ENCODE results near the gene GRIN2A. TPM values are rescaled to one million over a fixed set of nuclear protein-coding genes. Genes with fewer than 3 reads are reported as not detected.

The GRIN2A gene
- polyA plus RNA-seq, 5 donors: 0.10 to 0.94 (median 0.32) TPM

- DNase-seq: no peak
Observed at GRCh38 chr16:10033556-10033955, 148.7 kb downstream of the GRIN2A start.

DNA sequence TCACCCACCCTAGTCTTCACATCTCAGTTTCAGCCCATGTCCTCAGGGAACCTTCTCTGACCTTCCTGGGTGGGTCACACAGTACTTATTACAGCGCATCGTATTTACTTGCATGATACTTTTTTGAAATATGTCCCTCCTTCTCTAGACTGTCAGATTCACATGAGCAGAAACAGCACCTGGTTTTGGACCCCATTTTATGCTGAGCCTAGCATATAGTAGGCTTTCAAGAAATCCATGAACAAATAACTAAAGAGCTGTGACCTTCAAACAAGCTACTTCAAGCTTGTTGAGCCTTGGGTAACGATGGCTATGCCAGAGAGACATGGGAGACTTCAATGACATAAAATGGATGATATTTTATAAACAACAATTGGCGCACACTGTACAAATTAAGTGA, 150.3 kb downstream of the GRIN2A start:
- DNase-seq: no peak

DNA sequence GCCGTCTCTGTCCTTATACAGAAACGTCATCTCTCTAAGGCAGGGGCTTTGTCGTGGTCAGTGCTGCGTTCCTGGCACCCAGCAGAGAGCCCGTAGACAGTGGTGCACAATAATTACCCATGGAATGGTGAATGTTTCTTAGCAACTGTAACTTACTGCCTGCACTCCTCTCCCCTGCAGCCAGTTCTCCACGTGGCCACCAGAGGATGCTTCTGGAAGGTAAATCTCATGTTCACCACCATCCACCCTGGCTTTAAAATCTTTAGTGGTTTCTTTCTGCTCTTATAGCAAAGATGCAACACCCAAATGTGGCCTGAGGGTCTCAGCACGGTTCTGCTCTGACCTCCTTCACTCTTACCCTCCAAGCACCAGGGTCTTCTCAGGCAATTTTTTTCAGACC, 150.8 kb downstream of the GRIN2A start:
- DNase-seq: no peak

DNA sequence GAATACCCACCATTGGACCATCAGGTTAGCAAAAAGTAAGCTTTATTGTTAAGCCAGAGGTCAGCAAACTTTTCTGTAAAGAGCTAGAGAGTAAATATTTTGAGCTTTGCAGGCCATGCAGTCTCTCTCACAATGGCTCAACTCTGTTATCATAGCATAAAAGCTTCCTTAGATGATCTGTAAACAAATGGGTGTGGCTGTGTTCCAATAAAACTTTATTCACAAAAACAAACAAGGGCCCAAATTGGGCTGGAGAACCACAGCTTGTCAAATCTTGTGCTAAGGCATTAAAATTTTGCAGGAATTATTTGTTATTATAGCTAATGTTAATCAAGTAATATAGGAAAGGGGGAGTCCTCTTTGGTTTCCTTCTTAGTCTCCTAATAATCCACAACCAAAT, 153.6 kb downstream of the GRIN2A start:
- no peak for DNase-seq

DNA sequence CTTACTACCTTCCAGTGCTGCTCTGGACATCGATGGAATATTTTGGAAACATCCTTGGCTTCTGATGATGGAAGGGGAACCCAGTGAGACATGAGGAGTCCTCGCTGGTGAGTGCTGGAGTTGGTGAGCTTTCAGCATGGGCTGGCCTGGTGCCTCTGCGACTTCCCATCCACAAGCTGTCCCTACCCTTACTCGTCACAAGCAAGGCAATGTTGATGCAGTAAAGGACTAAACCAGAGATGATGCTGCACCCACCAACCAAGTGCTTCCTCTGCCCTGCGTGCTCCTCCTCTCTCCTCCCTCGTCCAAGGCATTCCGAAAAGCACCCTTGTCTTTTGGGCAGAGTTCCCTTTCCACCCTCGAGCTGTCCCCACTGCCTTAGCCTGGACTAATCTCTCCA, 154.7 kb downstream of the GRIN2A start:
- DNase-seq: no peak

DNA sequence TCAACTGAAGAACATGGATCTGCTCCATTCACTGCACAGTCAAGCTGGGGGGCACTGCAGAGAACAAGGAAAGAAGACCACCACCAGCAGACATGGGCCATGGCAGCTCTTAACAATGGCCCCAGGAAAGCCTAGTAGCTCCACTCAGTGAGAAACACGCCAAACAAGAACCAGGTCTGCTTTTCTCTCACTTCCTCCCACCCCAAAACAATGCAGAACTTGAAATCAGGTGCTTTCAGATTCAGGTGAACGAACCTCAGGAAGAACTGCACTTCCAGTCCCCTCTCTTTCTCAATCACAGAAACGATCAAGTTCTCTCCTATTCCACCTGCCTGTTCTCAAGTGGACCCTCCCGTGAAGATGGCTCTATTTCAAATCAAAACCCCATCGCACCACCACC, 155.6 kb downstream of the GRIN2A start:
- no peak for DNase-seq

- no peak for DNase-seq
Observed at GRCh38 chr16:10022098-10022497, 160.1 kb downstream of the GRIN2A start.

DNA sequence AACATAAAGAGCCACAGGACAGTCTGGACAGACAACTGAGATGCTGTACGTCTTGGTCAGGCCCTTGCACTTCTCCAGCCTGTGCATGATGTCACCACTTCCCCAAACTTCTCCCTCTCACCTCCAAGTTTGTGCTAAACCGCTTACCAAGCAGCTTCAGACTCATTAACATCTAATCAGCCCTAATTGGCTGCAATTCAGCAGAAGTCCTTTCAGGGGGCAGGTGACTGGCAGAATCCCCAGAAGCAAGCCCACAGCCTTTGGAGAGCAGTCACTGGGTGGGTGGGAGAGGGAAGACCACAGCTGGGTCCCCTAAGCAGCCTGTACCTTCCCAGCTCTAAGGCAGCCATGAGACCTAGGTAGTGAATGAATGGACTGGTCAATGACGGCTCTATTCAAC, 161.4 kb downstream of the GRIN2A start:
- DNase-seq: no peak

GRCh38 chr16:10016752-10017151, 165.5 kb downstream of the GRIN2A start:
- no peak for DNase-seq

DNA sequence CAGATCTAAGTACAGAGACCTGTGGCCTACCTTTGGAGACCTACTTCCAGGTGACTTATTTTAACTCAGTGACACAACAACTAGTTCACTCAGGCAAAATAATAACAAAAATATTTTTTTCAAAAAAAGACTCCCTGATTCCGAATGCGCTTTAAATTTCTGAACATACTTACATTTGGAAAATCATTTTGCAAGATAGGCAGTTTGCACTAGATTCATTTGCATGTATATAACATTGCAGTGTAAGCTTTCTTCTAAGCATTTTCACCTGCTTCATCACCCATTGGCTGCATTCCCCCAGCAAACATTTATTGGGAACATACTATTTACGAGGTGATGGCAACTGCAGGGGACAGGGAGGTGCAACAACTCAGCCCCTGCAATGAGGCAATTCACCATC, 166.8 kb downstream of the GRIN2A start:
- DNase-seq: no peak

DNA sequence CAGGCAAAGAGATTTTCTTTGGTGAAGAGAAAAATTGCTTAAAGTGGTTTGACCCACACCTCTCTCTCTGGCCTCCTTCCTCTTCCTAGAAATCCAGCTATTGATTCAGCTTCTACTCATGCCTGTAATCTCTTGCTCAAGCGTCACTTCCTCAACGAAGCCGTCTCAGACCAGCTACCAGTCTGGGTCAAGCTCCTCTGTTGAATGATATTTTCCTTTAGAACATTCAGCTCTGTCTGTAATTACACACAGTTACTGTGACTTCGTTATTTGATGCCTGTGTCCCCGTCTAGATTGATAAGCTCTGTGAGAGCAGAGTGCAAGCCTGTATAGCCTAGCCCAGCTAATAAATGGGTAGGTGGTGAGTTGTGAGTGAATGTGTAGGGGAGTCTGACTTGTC, 168.5 kb downstream of the GRIN2A start:
- no peak for DNase-seq

GRCh38 chr16:10013364-10013763, 168.9 kb downstream of the GRIN2A start:
- no peak for DNase-seq

GRCh38 chr16:10009684-10010083, 172.5 kb downstream of the GRIN2A start:
- no peak for DNase-seq

- DNase-seq: no peak
Observed at GRCh38 chr16:10003486-10003885, 178.7 kb downstream of the GRIN2A start.

DNA sequence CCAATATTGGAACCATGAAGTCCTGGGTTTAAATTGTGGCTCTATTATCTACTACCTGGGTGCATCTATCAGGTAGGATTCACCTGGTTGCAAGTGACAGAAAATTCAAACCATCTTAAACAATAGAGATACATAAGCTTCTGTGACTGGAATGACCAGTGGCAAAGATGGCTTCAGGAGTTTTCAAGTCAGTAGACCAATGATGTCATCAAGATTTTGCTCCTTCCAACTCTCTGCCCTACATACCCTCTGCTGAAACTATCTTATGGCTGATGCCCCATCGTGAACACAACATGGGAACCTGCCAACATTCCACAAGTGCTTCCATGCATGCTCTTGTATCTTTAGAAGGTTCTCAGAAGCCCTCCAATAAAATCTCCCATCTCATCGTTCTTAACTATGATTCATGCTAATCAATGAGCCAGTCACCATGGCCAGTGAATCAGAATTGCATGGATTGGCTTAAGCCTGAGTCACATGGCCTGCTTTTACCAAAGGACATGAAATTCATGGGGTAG, 180.9 kb downstream of the GRIN2A start:
- no peak for DNase-seq

DNA sequence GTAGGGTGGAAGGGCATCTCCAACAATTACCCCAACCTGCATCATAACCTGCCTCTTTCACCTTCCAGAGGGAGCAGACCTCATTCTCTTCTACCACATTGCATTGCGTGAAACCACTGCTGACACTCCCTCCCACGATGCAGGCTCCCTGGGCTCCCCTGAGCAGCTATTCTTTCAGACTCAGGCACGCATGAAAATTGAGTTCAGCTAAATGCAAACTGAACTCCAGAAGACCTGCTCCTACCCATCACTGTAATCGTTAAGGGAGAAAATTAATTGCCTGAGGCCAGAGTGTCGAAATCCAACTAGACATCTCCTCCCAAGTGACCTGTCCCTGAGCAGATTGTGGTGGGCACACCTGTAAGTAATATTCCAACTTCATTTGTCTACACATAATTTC, 186.0 kb downstream of the GRIN2A start:
- no peak for DNase-seq

DNA sequence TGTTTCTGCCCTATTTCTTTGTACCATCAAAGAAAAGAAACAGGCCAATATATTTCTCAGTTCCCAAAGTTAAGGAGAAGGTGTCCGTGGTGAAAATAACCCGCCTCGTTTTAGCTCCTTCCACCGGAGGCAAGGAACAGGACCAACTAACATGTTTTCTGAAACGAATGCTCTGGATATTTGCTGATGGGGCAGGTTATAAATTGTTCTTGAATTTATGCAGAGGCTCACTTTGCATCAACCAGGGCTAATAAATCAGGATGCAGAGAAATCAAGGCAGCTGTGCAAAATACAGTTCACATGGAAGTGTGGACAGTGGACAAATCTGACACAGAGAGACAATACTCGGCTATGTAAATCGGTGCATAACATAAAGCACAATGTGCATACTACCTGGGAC, 189.8 kb downstream of the GRIN2A start:
- DNase-seq: no peak

DNA sequence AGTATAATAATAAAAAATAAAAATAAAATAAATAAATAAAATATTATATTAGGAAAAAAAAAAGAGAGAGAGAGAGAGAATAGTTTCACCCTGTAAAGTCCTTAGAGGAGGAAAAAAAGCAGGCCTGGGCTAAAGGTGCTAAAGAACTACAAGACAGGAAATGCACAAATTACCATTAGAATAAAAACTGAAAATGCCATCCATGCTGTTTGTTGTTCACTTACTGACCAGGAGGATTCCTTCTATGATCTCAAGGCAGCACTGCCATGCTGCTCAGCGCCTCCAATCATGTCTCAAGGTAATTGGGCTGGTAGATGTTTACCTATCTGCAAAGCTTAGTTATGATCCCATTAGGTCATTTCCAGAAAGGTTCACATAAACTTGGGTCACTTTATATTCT, 201.2 kb downstream of the GRIN2A start:
- DNase-seq: no peak

DNA sequence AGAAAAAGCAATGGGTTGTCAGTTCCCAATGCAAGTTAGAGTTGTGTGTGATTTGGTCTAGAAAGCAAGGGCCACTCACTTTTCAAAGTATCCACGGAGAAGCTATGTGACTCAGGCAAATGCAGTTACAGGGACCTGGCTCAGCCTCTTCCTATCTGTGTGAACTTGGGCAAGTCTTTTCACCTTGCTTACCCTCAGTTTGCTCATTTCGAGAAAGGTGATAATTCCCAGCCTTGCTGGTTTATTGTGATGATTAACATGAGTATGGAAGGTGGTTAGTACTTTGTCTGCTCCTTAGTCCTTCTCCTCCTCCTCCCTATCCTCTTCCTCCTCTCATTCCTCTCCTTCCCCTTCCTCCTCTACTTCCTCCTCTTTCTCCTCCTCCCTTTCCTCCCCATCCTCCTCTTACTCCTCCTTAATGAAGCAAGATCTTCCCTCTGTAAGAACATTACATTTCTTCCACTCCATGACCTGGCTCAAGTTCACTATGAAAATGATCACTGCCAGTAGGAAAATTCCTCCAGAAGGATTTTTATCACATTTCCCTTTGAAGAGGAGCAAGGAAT, 204.0 kb downstream of the GRIN2A start:
- no peak for DNase-seq

- DNase-seq: peak in 1 of 2 donors; percentile 2
Observed at GRCh38 chr16:9977333-9977897, 204.8 kb downstream of the GRIN2A start.

GRCh38 chr16:9976601-9977000, 205.6 kb downstream of the GRIN2A start:
- DNase-seq: no peak

DNA sequence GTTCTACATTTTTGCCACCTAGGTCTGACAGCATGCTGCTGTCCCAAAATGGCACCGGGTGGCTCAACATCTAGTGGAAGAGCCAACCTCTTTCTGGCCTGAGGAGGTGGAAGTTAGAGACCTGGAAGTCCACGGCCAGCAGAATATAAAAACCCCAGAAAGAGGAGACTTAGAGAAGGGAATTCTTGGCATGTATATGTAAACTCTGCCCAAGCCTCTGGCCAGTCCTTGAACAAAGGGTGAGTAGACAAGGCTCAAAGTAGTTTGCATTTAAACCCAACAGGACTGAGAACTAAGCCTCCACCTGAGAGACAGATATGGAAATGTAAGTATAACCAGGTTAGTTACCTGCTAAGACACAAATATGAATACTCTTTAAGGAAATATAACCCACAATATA, 210.3 kb downstream of the GRIN2A start:
- no peak for DNase-seq

DNA sequence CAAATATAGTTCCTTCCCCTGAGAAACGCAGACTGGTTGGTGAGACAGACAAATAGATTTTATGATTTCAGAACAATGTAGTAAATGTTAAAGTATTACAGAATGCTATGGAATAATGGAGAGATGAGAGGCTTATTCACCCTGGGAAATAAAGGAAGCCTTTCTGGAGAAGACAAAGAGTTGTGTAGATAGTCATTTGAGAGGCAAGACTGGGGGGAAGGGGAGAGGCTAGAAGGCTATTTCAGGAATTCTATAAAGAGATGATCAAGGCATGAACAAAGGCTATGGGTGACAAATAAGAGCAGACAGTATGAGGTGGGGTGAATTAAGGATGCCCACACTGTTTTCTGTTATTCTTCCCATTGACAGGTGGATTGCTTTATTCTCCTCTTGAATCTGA, 211.4 kb downstream of the GRIN2A start:
- DNase-seq: no peak

- no peak for DNase-seq
Observed at GRCh38 chr16:9970244-9970643, 212.0 kb downstream of the GRIN2A start.

Measured in right lung (tissue), 5 donors.